RKO (cell line): Measurements from ENCODE around the gene POPDC3.
"Not testable (repeated sequence)": the region's sequence is repeated elsewhere in the genome, so short reads cannot be mapped to it uniquely, and the experiment has no call there.

ENCODE experiments used
- DNase-seq: peaks from one replicate; pipeline ENCODE4 v3.0.0-alpha.2; 2016; ENCODE audit warnings: low spot score

Gene POPDC3

GRCh38 chr6:105179244-105180065 is at the start of gene POPDC3:
Gene POPDC3, minus strand, starts transcription at chr6:105180014. Its CDS starts 18,105 bp downstream, at chr6:105161909.
- no peak for DNase-seq

DNA sequence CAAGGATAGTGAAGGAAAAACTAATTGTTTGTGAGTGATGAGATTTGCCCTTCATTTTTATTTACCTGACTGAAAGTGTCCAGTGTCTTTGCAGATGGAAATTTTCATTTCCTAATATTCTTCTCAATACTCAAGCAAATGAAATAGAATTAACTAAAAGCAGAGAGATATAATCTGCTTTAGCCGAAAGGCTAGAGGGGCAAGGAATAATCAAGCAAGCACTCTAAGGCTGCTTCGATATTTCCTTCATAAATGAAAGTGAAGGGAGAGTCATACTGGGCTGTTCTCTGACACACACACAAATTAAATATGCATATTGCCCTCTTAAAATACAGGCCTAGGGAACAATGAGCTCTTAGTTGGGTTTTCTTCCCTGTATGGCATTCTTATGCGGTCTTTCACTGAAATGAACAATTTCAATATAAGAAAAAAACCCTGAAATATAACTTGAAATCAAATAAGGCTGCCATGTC is 47.5 kb upstream of the POPDC3 start:
- DNase-seq = no peak

- DNase-seq = no peak
Measured at GRCh38 chr6:105226598-105227294, 46.9 kb upstream of the POPDC3 start.

GRCh38 chr6:105223242-105223641 is 43.4 kb upstream of the POPDC3 start:
- DNase-seq = no peak

DNA sequence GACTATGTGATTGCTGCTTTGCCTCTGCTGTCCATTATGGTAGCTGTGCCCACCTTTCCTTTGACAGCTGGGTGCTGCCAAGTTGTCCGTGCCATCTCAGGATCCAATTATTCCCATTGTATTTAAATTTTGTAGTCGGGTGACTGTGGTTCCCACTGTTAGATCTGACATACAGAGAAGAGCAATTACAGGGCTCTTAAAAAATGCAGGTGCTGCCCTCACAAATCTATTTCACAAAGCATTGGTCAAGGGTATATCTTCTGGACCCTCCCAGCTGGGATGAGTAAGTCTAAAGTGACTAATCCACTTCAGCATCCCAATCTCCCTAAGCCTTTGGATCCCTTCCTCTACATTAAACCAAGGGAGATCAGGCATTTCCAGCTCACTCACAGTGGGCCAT is 41.4 kb upstream of the POPDC3 start:
- DNase-seq = not testable (repeated sequence)

GRCh38 chr6:105220186-105220585 is 40.4 kb upstream of the POPDC3 start:
- no peak for DNase-seq

DNA sequence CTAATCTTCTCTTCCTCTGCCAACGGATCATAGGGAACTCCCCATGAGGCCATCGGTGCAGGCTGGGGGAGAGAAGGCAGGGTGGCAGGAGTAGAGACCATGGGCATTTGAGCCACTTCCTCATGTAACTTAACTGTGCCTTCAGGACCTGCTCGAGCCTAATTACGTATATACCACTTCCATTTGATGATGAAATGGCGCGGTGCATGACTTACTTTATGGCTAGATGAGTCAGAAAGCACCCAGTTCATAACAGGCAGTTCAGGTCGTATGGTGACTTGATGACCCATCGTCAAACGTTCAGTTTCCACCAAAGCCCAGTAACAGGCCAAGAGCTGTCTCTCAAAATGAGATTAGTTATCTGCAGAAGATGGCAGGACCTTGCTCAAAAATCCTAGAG is 39.4 kb upstream of the POPDC3 start:
- peak; percentile 22 for DNase-seq

- no peak for DNase-seq
Measured at GRCh38 chr6:105215506-105215905, 35.7 kb upstream of the POPDC3 start.

DNA sequence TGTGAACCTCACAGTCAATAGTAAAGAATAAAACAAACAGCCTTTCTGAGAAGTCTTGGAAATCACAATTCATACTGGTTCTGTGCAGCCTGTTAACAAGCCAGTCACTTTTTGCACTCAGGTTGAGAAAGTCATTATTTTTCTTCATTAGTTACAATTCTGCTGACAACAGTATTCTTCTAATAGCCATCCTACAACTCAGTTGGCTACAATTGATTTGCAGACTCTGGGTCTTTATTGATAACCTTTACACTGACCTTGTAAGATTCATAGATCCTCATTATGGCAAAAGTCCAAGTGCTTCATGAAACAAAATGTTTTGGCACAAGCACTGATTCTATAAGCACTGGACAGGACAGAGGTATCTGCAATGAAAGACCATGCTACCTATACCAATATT is 34.9 kb upstream of the POPDC3 start:
- no peak for DNase-seq

- DNase-seq = no peak
Measured at GRCh38 chr6:105213272-105213671, 33.5 kb upstream of the POPDC3 start.

GRCh38 chr6:105212587-105212986 is 32.8 kb upstream of the POPDC3 start:
- DNase-seq = no peak

- DNase-seq = no peak
Measured at GRCh38 chr6:105211831-105212230, 32.0 kb upstream of the POPDC3 start.

GRCh38 chr6:105210932-105211531 is 31.2 kb upstream of the POPDC3 start:
- DNase-seq = no peak

GRCh38 chr6:105209950-105210706 is 30.3 kb upstream of the POPDC3 start:
- no peak for DNase-seq

DNA sequence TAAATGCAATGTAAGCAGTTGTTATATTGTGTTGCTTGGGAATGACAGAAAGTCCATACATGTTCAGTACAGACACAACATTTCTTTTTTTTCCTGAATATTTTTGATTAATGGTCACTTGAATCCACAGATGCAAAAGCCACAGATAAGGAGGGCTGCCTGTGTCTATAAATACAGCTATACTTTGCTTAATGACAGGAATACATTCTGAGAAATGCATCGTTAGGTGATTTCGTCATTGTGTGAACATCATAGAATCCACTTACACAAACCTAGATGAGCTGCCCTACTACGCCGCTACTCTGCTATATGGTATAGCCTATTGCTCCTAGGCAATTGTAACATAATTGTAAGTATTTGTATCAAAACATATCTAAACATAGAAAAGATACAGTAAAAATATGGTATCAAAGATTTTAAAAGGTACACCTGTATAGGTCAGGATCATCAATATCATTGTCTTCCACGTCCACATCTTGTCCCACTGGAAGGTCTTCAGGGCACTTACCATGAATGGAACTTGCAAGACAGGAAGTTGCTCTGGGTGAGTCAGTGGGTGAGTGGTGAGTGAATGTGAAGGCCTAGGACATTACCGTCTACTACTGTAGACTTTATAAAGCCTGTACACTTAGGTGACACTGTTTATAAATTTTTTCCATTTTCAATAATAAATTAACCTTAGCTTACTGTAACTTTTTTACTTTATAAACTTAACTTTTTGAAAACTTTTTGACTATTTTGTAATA is 27.9 kb upstream of the POPDC3 start:
- peak; percentile 39 for DNase-seq

- DNase-seq = no peak
Measured at GRCh38 chr6:105204768-105205167, 25.0 kb upstream of the POPDC3 start.

DNA sequence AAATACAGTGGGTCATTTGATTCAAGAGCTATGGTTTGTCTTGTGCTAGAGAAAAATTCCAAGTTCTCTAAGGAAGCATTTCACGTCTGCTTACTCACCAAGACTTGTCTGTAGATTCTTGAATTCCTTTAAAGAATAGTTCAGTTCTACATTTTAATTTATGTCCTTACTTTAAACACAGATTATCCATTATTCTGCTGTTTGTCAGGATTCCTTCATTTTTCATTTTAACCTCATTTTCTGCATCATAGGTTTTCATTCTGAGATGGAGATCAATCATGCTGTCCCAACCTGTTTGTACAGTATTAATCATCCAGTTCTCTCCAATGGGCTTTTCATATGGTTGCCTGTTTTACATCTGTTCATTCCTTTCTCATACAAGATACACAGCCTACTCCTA is 24.5 kb upstream of the POPDC3 start:
- no peak for DNase-seq

GRCh38 chr6:105202486-105202885 is 22.7 kb upstream of the POPDC3 start:
- no peak for DNase-seq

- no peak for DNase-seq
Measured at GRCh38 chr6:105200133-105200730, 20.4 kb upstream of the POPDC3 start.

DNA sequence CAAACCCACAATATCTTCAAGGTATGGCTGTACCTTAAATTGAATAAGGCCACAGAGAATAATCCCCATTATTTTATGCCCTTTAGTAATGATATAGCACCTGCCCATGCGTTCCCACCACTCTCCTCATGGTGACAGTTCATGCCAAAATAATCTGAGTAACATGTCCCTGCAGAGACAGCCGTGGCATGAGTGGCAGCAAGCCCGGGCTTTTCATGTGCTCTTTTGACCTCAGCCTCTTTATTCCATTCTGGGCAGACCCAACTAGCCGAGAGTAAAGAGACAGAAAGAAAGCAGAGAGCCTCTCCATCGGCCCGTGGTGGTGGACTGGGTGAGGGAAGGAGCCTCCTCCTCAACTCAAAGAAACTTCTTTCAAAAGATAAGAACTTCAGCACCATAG is 19.9 kb upstream of the POPDC3 start:
- DNase-seq = no peak

- no peak for DNase-seq
Measured at GRCh38 chr6:105196076-105196475, 16.3 kb upstream of the POPDC3 start.
